B cell (primary cell): Measurements from ENCODE around the gene ZNF672. TPM values are rescaled to one million over a fixed set of nuclear protein-coding genes. Genes with fewer than 3 reads are reported as not detected.

Experiments
- ATAC-seq: fragments of 200-7000 bp; cut with Tn5 transposase; one replicate; pipeline ENCODE4 v1.10.0; 2021; ENCODE audit warnings: low read depth, mild to moderate bottlenecking, moderate number of reproducible peaks, moderate library complexity
- CTCF ChIA-PET: fragments of 350-600 bp; sonication (Branson Sonifier 250); formaldehyde crosslinking; loops from one replicate; lab custom pipeline; 2021; ENCODE audit warnings: antibody characterized with exemption, inconsistent platforms; lab: Charles Lee
- POLR2A ChIA-PET: fragments of 350-600 bp; sonication (Branson Sonifier 250); formaldehyde crosslinking; loops from one replicate; lab custom pipeline; 2021; ENCODE audit warnings: antibody characterized with exemption; lab: Charles Lee
- DNase-seq: peaks from one replicate; pipeline ENCODE4 v3.0.0; 2013
- H2AFZ ChIP-seq: 2 replicates; pipeline ENCODE4 v1.6.1; 2012; ENCODE audit warnings: mild to moderate bottlenecking, low read depth, low read length; ENCODE audit not compliant: insufficient read depth, poor library complexity, severe bottlenecking
- H3K27ac ChIP-seq, 2 donors: 1 replicate in 1 of 2; 2 replicates in 1 of 2; pipeline ENCODE4 v1.5.1; 2012 to 2013; ENCODE audit warnings: low read length in 2 of 2, mild to moderate bottlenecking in 2 of 2, moderate library complexity in 1 of 2
- H3K27me3 ChIP-seq, 4 experiments: fragments of 200-600 bp in 1 of 4; sonication (generic) in 1 of 4; replicated peaks in 1 of 4; 1 replicate in 2 of 4; 2 replicates in 2 of 4; pipeline versions ENCODE4 v1.6.1 to v1.7.0; 2013 to 2016; ENCODE audit warnings: low read length in 3 of 4, mild to moderate bottlenecking in 2 of 4, mixed read lengths in 1 of 4, moderate library complexity in 1 of 4; ENCODE audit not compliant: insufficient read depth in 4 of 4, control insufficient read depth in 3 of 4; ENCODE audit errors: control extremely low read depth in 1 of 4
- H3K36me3 ChIP-seq, 2 experiments: replicated peaks in 1 of 2; 1 replicate in 1 of 2; 2 replicates in 1 of 2; pipeline versions ENCODE4 v1.6.1 to v1.7.1; 2013; ENCODE audit warnings: low read length in 1 of 2; ENCODE audit not compliant: insufficient read depth in 2 of 2, control insufficient read depth in 1 of 2; ENCODE audit errors: control extremely low read depth in 1 of 2, extremely low read depth in 1 of 2
- H3K4me1 ChIP-seq, 2 donors: fragments of 200-600 bp in 1 of 2; sonication (generic) in 1 of 2; 1 replicate in 1 of 2; 2 replicates in 1 of 2; pipeline versions ENCODE4 v1.5.1 to v1.6.1; 2013 to 2017; ENCODE audit warnings: low read length in 2 of 2; ENCODE audit not compliant: control insufficient read depth in 2 of 2, insufficient read depth in 2 of 2
- H3K4me2 ChIP-seq: replicated peaks from 2 replicates; pipeline ENCODE3; 2012; ENCODE audit warnings: mild to moderate bottlenecking, low read depth, low read length; ENCODE audit not compliant: poor library complexity, severe bottlenecking
- H3K4me3 ChIP-seq, 5 experiments: fragments of 200-600 bp in 1 of 5; sonication (generic) in 1 of 5; 1 replicate in 3 of 5; 2 replicates in 2 of 5; pipeline versions ENCODE4 v1.5.1 to v1.7.0; 2011 to 2016; ENCODE audit warnings: low read length in 4 of 5, mild to moderate bottlenecking in 4 of 5, low read depth in 2 of 5, control low read depth in 1 of 5, moderate library complexity in 1 of 5; ENCODE audit not compliant: insufficient read depth in 1 of 5; ENCODE audit errors: control extremely low read depth in 1 of 5, extremely low read depth in 1 of 5
- H3K79me2 ChIP-seq: fragments of 200-600 bp; sonication (generic); one replicate; pipeline ENCODE4 v1.6.0; 2016; ENCODE audit warnings: low read length; ENCODE audit not compliant: control insufficient read depth, insufficient read depth
- H3K9ac ChIP-seq: fragments of 200-600 bp; sonication (generic); 2 replicates; pipeline ENCODE4 v1.6.1; 2017; ENCODE audit warnings: mild to moderate bottlenecking, low read length, moderate library complexity
- H3K9me3 ChIP-seq, 3 donors: one replicate each; pipeline versions ENCODE4 v1.6.1 to v1.7.1; 2013; ENCODE audit warnings: low read length in 2 of 3; ENCODE audit not compliant: control insufficient read depth in 2 of 3, insufficient read depth in 1 of 3; ENCODE audit errors: control extremely low read depth in 1 of 3
- H4K20me1 ChIP-seq: 2 replicates; pipeline ENCODE4 v1.6.0; 2012; ENCODE audit warnings: mild to moderate bottlenecking, low read length; ENCODE audit not compliant: insufficient read depth, control insufficient read depth, poor library complexity, severe bottlenecking
- H3K27ac Mint-ChIP-seq: one replicate; pipeline ENCODE4 v1.8.0; 2021; ENCODE audit warnings: mixed read lengths
- H3K27me3 Mint-ChIP-seq: one replicate; pipeline ENCODE4 v1.8.0; 2021; ENCODE audit warnings: mixed read lengths
- H3K4me1 Mint-ChIP-seq: one replicate; pipeline ENCODE4 v1.8.0; 2021; ENCODE audit warnings: mixed read lengths
- H3K4me3 Mint-ChIP-seq: one replicate; pipeline ENCODE4 v1.8.0; 2021; ENCODE audit warnings: mixed read lengths
- H3K9me3 Mint-ChIP-seq: one replicate; pipeline ENCODE4 v1.8.0; 2022; ENCODE audit warnings: mixed read lengths; ENCODE audit not compliant: insufficient read depth
- EZH2 ChIP-seq: IDR thresholded peaks from 2 replicates; pipeline ENCODE4 v1.6.1; 2012; ENCODE audit warnings: borderline replicate concordance, low read depth, mild to moderate bottlenecking, moderate library complexity, low read length; ENCODE audit not compliant: insufficient read depth, poor library complexity, severe bottlenecking
- WGBS: methylation state at CpG from one replicate; pipeline ENCODE4 v1.1.5; 2013; ENCODE audit warnings: missing lambda C conversion rate; ENCODE audit not compliant: insufficient coverage; 5-methylcytosine and 5-hydroxymethylcytosine counted together
- intact Hi-C: fragments of 100-400 bp; cut with micrococcal nuclease; formaldehyde crosslinking; loops from one replicate; pipeline ENCODE4 v1.10.0; 2022
- polyA plus RNA-seq: library from polyadenylated mRNA; depleted of rRNA; stranded (reverse); fragments of >200 nt; gene quantifications from 2 replicates; pipeline ENCODE4 v1.2.3, GENCODE V29; 2012
- total RNA-seq, 2 donors: library from RNA; stranded (reverse); fragments of 120-200 nt in 1 of 2; gene quantifications; 1 replicate in 1 of 2; 2 replicates in 1 of 2; pipeline versions ENCODE4 v1.2.3 to v1.2.4, GENCODE V29; 2013 to 2022
- TF ChIP-seq, protein P1 (sequence below): fragments of 200-600 bp; IDR thresholded peaks from one replicate; pipeline ENCODE4 v1.8.0; 2022; ENCODE audit warnings: antibody characterized with exemption, mild to moderate bottlenecking

Gene ZNF672
- total and polyA plus RNA-seq, 2 donors (not counting 1 experiment from before 2014, with no cell fraction given) = 46.4 to 56.3 TPM

DNA sequence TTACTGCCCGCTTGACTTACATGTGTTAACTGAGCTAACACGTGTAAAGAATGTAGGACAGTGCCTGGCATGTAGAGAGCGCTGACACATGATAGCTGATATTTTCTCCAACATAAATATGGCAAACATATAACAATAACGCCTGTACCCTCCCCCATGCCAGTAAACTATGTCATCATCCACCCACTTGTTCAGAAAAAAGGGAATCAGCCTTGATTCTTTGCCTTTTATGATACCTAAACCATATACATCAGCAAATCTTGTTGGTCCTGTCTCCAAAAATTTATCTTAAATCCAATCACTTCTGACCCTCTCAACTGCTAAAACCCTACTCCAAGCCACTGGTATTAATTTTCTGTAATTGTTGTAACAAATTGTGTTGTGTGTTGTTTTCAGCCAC lies 22.0 kb downstream of the ZNF672 start:
- Histone ChIP-seq H3K4me2 (peak overlapping the region; percentile 88), H3K36me3 (peaks cover 0 to 3% of the 10 kb centered on the region in 2 experiments), H3K27ac (peak overlapping the region; percentile 91 to 92), H3K4me3 (no peak overlapping the region), H3K79me2 (peaks cover 14% of the 10 kb centered on the region), H3K9me3 (no peaks in the 10 kb centered on the region), H3K27me3 (no peaks in the 10 kb centered on the region), H2AFZ (peak overlapping the region; percentile 74), H3K4me1 (peaks cover 26 to 43% of the 10 kb centered on the region in 2 donors), H4K20me1 (no peaks in the 10 kb centered on the region), H3K9ac (no peak overlapping the region)
- TF ChIP-seq, protein P1, sequence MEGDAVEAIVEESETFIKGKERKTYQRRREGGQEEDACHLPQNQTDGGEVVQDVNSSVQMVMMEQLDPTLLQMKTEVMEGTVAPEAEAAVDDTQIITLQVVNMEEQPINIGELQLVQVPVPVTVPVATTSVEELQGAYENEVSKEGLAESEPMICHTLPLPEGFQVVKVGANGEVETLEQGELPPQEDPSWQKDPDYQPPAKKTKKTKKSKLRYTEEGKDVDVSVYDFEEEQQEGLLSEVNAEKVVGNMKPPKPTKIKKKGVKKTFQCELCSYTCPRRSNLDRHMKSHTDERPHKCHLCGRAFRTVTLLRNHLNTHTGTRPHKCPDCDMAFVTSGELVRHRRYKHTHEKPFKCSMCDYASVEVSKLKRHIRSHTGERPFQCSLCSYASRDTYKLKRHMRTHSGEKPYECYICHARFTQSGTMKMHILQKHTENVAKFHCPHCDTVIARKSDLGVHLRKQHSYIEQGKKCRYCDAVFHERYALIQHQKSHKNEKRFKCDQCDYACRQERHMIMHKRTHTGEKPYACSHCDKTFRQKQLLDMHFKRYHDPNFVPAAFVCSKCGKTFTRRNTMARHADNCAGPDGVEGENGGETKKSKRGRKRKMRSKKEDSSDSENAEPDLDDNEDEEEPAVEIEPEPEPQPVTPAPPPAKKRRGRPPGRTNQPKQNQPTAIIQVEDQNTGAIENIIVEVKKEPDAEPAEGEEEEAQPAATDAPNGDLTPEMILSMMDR = no peak
- TF ChIP-seq EZH2 = no peak
- CTCF ChIA-PET = interaction anchor here (0.5 to 5.1 kb wide), 5 partner anchors 14 to 70 kb away, joined by 3 to 64 read pairs (median 11); partner anchors contain the start of genes SH3BP5L and ZNF672
- Mint-ChIP-seq H3K27me3 (no peaks in the 10 kb centered on the region), H3K27ac (peak overlapping the region; percentile 98), H3K9me3 (no peaks in the 10 kb centered on the region), H3K4me3 (peak overlapping the region; percentile 95), H3K4me1 (peaks cover 55% of the 10 kb centered on the region)
- intact Hi-C loops = no loop called here
- POLR2A ChIA-PET = interaction anchor here (1.4 to 2.8 kb wide), 4 partner anchors 13 to 46 kb away, joined by 8 to 88 read pairs (median 12); partner anchors contain the start of genes PGBD2, SH3BP5L and ZNF672
- DNase-seq = peak; percentile 4
- 100% methylated on average over 1 of the region's 4 CpGs for WGBS
- no peak for ATAC-seq

DNA sequence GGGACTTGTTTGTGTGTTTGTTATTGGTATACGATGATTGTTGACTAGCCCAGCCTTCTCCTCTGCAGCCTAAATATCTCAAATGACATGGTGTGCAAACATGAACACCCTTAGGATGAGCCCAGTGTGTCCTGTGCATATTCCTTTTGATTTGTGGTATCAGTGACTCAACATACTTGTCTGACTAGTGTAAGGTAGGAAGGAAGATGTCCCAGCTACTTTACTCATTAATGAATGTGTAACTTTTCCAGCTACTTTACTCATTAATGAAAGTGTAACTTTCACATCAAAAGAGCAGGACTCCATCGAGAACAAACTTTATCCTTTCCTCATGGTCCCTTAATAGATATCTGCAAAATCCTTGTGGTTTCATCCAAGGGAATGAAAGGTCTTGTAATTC lies 23.6 kb downstream of the ZNF672 start:
- no peaks in the 10 kb centered on the region for H4K20me1 ChIP-seq
- peaks cover 26 to 43% of the 10 kb centered on the region in 2 donors for H3K4me1 ChIP-seq
- DNase-seq (no peak), ATAC-seq (no peak)
- peaks cover 9% of the 10 kb centered on the region for H3K79me2 ChIP-seq
- peaks cover 50% of the 10 kb centered on the region for H3K4me1 Mint-ChIP-seq
- no peak overlapping the region for H3K27ac ChIP-seq
- H3K9me3 Mint-ChIP-seq = no peaks in the 10 kb centered on the region
- ChIA-PET CTCF (interaction anchor here (0.6 to 2.3 kb wide), 5 partner anchors 11 to 43 kb away, joined by 3 to 8 read pairs (median 4); partner anchors contain the start of gene ZNF672), POLR2A (interaction anchor here (0.6 to 2.0 kb wide), 4 partner anchors 12 to 36 kb away, joined by 3 to 7 read pairs (median 4); partner anchors contain the start of genes SH3BP5L and ZNF672)
- WGBS = no CpG with 5 or more reads among the region's 2 CpGs
- H3K4me2 ChIP-seq = no peak overlapping the region
- no peaks in the 10 kb centered on the region for H3K27me3 ChIP-seq
- intact Hi-C loops = no loop called here
- no peaks in the 10 kb centered on the region for H3K36me3 ChIP-seq
- H3K4me3 Mint-ChIP-seq = peak overlapping the region; percentile 46
- H3K27ac Mint-ChIP-seq = no peak overlapping the region
- no peaks in the 10 kb centered on the region for H3K27me3 Mint-ChIP-seq
- no peak overlapping the region for H3K4me3 ChIP-seq
- H2AFZ ChIP-seq = no peak overlapping the region
- H3K9me3 ChIP-seq = no peaks in the 10 kb centered on the region
- TF ChIP-seq, protein P1 = no peak
- no peak for TF ChIP-seq EZH2
- no peak overlapping the region for H3K9ac ChIP-seq
